Stimulated activated naive CD4-positive, alpha-beta T cell treated with Interleukin-2 at 50 U/mL for 16 hours (primary cell): ENCODE results near the gene CYP2W1.
"Not testable (repeated sequence)": the region's sequence is repeated elsewhere in the genome, so short reads cannot be mapped to it uniquely, and the experiment has no call there.

Experiments used
- DNase-seq: peaks from one replicate; lab custom pipeline; 2025; lab: John Stamatoyannopoulos, UW

Gene CYP2W1

DNA sequence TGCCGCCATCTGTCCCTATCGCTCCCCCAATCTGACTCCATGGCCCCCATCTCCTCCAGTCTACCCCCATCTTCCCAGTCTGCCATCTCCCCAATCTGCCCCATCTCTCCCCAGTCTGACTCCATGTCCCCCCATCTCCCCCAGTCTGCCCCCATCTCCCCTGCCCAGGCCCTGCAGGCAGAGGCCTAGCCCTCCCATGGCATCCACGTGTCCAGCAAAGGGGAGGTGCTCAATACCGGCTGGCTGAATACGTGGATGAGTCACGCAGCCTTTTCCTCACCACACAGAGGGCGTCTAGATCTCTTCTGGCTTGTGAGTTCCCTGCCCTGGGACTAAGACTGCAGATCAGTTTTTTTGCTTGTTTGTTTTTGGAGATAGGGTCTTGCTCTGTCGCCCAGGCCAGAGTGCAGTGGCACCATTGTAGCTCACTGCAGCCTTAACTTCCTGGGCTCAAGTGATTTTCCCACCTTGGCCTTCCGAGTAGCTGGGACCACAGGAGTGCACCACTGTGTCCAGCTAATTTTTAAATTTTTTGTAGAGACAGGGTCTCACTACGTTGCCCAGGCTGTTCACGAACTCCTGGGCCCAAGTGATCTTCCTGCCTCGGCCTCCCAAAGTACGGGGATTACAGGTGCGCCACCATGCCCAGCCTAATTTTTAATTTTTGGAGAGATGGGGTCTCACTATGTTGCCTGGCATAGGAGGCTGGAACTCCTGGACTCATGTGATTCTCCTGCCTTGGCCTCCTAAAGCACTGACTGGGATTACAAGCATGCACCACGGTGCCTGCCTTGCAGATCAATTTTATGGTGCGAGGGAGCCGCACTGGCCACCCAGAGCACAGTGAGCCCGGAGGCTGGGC lies 46.0 kb downstream of the CYP2W1 start:
- DNase-seq: peak; percentile 61

DNA sequence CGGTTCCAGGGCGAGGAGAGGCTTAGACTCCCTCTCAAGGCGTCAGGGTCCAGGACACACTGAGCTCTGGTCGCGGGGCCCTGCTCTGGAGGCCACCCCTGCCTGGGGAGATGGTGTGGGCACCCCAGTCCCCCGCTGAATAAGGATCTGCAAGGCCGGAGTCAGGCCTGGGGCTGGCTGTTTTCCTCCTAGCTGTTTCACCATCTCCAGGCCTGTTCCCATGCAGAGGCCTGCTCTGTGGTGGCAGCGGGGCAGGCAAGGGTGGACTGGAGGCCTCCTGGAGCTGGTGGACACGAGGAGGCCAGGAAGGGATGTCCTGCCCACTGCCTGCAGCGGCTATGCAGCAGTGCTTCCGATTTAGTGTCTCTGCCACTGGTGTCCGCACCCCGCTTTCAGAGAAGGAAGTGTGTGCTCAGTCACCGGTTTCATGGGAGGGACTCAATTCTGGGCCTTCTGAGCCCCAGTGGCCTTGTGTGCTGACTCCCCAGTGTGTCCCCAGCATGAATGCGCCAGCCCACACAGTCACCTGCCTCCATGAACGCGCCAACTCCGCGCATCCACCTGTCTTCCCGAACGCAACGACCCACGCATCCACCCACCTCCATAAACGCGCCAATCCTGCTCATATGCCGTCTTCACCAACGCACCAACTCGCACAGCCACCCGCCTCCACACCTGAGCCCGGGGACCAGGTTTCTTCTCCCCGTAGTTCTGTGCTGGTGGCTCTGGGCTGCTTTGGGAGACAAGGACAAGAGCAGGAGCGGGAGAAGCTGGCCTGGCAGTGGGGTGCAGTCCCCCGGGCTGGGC lies 46.9 kb downstream of the CYP2W1 start:
- DNase-seq: no peak

DNA sequence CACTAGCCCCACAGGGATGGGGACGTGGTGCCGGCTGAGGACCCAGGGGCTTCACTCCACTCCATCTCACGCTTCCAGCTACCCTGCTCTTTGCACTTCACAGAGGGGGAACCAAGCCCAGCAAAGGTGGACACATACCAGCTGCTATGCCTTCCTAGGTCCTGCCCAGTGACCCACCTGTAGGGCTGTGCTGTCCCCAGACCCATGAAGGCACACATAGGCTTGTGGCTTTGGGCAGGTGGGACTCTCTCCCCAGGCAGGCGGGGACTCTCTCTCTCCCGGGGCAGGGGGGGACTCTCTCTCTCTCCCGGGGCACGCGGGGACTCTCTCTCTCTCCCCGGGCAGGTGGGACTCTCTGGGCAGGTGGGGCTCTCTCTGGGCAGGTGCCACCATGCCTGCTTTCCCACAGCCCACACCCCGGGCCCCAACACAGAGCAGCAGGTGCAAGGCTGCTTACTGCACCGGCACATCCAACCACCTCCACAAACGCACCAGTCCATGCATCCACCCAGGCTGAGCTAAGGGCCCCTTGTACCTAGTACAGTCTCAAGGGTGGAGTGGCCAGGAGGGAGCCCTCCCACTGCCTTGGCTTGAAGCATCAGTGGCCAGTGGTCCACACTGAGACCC lies 47.6 kb downstream of the CYP2W1 start:
- no peak for DNase-seq

DNA sequence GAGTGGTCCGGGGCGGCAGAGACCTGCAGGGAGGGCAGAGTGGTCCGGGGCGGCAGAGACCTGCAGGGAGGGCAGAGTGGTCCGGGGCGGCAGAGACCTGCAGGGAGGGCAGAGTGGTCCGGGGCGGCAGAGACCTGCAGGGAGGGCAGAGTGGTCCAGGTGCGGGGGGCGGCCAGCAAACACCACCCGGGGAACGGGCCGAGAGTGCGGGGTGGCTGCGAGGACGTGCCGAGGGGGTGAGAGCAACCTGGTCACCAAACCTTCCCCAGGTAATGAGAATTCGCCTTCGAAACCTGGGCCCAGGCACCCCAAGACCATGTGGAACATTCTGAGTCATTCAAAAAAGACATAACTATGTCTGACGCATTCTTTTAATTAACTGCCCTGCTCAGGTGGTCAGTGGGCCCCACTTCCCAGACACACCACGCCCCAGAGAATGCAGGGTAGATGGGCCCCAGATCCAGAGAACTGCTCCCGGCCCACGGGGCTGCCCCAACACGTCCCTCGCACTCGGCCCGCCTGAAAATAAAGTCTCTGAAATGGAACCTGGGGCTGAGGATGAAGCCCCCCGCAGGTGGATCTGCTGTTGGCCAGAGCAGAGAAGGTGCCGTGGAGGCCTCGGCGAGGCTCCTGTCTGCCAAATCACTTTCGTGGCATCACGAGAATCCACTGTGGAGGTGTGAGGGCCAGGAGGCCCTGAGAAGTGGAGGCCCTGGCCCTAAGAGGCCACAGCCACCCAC lies 48.9 kb downstream of the CYP2W1 start:
- no peak for DNase-seq

DNA sequence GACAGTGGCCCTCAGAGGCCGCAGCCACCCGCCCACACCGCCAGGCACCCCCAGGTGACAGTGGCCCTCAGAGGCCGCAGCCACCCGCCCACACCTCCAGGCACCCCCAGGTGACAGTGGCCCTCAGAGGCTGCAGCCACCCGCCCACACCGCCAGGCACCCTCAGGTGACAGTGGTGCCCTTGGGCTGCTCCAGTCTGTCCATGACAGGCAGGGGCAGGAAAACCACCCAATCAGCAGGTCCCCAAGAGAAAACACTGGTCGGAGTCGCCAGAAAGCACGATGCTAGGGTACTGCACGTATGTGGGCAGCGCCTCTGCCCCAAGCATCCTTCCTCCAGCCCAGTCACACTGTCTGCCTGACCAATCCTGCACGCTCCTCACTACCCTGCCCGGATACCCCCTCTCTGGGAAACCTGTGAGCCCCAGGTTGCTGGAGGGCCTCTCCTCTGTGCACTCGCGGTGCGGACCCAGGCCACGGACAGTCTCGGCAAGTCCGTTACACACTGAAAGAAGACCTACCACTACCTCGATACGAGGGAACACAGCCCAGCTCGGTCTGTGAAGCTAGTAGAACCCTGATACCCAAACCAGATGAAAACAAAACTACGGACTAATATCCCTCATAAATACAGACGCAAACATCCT lies 49.7 kb downstream of the CYP2W1 start:
- no peak for DNase-seq

DNA sequence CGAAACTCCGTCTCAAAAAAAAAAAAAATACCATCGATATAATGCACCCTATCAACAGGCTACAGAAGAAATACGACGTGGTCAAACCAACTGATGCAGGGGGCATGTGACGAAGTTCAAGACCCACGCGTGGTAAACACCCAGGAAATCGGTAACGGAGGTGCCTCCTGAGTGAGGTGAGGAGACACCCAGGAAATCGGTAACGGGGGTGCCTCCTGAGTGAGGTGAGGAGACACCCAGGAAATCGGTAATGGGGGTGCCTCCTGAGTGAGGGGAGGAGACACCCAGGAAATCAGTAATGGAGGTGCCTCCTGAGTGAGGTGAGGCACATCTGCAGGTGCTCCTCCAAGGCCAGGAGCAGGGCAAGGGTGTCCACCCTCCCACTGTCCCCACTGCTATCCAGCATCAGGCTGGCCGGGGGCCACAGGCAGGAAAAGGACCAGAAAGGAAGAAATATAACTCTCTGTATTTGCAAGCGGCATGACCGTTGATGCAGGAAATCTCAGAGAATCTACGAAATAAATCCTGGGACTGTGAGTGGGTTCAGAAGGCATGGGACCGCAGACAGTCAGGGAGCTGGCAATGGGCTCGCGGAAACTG lies 50.7 kb downstream of the CYP2W1 start:
- no peak for DNase-seq

DNA sequence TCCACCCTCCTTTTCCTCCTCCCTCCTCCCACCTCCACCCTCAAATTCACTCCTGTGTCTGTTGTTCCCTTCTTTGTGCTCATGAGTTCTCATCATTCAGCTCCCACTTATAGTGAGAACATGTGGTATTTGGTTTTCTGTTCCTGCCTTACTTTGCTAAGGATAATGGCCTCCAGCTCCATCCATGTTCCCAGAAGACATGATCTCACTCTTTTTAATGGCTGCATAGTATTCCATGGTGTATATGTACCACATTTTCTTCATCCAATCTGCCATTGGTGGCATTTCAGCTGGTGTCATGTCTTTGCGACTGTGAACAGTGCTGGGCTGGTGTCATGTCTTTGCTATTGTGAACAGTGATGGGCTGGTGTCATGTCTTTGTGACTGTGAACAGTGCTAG lies 51.8 kb downstream of the CYP2W1 start:
- not testable (repeated sequence) for DNase-seq

DNA sequence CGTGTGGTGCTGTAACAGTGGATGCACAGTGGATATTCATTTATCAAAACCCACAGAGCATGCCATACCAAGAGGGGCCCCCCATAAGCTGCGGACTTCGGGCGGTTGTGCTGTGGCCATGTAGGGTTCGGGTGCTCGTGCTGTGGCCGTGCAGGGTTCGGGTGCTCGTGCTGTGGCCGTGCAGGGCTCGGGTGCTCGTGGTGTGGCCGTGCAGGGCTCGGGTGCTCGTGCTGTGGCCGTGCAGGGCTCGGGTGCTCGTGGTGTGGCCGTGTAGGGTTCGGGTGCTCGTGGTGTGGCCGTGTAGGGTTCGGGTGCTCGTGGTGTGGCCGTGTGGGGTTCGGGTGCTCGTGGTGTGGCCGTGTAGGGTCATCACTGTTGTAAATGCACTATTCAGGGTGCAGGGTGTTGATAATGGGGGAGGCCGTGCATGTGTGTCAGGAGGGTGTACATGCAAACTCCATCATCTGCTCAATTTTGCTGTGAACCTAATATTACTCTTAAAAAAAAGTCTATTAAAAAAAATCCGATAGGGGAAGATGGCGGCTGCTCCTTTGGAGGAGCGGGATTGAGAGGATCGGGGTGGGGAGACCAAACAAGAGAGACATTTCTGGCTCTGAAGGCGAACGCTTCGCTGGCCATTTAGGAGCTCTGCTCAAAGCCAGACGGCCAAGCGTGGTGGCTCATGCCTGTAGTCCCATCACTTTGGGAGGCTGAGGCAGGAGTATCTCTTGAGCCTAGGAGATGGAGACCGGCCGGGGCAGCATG lies 53.4 kb downstream of the CYP2W1 start:
- DNase-seq: not testable (repeated sequence)
